NCI-H2196 treated with DMSO at 0.1 percent for 48 hours (cell line): ENCODE results near the gene SPATS2L.

Experiments used
- DNase-seq: peaks from one replicate; lab custom pipeline; 2025; ENCODE audit not compliant: unreplicated experiment; lab: John Stamatoyannopoulos, UW

Gene SPATS2L

GRCh38 chr2:200348897-200349563 lies 42.5 kb downstream of the SPATS2L start:
- DNase-seq = no peak

GRCh38 chr2:200349868-200350267 lies 43.4 kb downstream of the SPATS2L start:
- no peak for DNase-seq

GRCh38 chr2:200350850-200351285 lies 44.4 kb downstream of the SPATS2L start:
- DNase-seq = no peak

GRCh38 chr2:200351815-200352214 lies 45.3 kb downstream of the SPATS2L start:
- DNase-seq = no peak

DNA sequence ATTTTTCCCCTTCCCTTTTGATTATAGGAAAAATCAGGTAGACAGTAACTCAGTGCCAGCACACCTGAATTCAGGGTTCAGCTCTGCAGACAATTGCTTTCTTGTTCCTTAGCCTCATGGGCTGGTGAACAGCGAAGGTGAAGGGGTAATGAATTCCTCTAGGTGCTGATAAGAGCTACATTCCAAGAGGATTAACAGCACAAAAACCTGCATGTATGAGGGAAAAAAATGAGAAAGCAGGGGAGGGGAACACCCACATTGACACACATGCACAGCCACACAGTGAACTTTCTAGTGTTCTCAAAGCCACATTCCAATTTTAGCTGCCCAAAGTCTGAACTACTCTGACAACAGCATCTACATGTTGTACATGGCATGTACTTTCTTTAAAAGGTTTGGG lies 46.1 kb downstream of the SPATS2L start:
- DNase-seq = no peak

- DNase-seq = no peak
Observed at GRCh38 chr2:200353120-200353519, 46.6 kb downstream of the SPATS2L start.

DNA sequence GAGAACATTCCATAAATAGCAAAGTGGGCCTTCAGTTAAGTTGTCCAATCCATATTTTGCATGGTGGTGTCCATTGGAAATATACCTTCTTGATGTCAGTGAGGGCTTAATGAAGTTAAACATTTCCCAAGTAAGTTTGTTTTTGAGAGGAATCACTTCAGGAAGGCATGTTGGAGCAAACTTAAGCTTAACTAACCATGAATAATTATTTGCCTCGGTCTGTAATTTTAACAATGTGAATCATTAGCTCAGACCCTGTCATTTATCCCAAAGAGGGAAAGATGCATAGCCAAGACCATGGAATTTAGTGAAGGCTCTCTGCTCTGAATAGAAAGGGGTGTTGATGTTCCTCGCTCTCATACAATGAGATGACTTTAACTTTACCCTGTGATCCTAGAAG lies 47.4 kb downstream of the SPATS2L start:
- no peak for DNase-seq

DNA sequence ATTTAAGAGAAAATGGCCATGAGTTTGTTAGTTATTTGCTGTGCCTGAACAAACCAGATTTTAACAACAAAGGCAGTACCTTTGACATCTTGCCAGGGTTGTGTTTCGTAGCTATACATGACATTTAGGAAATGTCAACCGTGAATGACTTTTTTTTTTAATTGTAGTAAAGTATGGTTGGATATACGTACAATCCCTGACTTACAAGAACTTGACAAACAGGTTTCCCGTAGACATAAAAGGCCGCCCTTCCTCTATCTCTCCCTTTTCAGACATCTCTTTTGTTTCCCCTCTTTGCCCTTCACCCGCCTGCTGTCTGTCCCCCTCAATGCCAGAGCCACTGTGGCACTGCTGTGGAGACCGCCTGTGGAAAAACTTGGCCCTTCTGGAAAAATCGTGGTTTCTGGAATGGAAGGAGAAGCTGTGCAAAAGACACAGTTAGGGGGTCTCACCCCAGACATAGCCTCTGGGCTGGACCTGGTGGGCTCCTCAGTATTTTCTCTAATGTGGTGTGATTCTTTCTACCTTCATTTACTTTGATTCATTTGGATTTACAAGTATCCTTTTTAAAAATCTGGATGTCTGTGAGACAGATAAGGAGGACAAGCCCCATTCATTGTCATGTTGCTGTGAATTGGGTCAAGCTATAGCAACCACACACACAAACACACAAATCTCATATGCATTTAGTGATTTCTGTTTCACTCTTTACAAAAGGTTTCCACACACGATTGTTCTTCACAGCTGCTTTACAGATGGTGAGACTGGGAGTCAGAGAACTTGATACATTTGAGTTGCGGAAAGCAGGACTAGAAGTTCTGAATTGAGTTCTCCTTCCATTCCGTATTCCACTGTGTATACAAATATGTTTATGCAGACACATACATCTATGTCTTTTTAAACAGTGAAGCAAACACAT lies 48.6 kb downstream of the SPATS2L start:
- no peak for DNase-seq

- DNase-seq = no peak
Observed at GRCh38 chr2:200356321-200356720, 49.8 kb downstream of the SPATS2L start.

GRCh38 chr2:200356857-200357384 lies 50.4 kb downstream of the SPATS2L start:
- no peak for DNase-seq

- DNase-seq = no peak
Observed at GRCh38 chr2:200357845-200358244, 51.4 kb downstream of the SPATS2L start.

GRCh38 chr2:200359552-200359951 lies 53.1 kb downstream of the SPATS2L start:
- DNase-seq = no peak

- DNase-seq = no peak
Observed at GRCh38 chr2:200360364-200360763, 53.9 kb downstream of the SPATS2L start.

- DNase-seq = no peak
Observed at GRCh38 chr2:200362202-200362917, 55.9 kb downstream of the SPATS2L start.

DNA sequence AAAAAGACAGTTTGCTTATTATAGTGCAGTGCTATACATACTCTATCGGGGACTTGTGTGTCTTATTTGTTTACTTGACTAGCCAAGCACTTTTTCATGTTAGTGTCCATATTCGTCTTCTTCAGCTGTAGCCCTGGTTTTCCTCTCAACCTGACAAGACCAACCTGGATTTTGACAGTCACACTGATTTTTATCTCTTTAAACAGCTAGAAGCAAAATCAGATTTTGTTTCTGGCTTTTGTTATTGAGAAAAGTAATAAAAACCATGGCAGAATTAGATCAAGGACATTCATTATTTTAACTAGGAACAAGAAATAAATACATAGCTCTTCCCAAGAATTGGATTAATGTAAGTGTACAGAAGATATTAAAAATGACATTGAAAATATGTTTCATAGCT lies 56.8 kb downstream of the SPATS2L start:
- DNase-seq = no peak

DNA sequence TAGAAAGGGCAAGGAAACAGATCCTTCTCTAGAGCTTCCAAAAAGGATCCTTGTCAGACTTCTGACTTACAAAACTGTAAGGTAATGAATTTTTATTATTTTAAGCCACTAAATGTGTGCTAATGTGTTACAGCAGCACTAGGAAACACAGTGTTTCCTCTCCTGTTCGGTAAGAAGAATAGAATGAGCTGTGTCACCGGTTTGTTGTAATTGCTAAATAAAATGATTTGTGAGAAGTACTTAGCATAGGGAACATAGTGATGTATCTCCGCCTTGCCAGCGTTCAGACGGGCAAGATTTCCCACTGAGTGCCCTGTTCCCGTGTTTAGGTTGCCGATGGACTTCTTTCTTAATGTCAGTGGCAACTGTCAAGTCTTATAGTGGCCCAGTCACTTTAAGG lies 57.6 kb downstream of the SPATS2L start:
- no peak for DNase-seq

- DNase-seq = no peak
Observed at GRCh38 chr2:200364620-200365019, 58.1 kb downstream of the SPATS2L start.

DNA sequence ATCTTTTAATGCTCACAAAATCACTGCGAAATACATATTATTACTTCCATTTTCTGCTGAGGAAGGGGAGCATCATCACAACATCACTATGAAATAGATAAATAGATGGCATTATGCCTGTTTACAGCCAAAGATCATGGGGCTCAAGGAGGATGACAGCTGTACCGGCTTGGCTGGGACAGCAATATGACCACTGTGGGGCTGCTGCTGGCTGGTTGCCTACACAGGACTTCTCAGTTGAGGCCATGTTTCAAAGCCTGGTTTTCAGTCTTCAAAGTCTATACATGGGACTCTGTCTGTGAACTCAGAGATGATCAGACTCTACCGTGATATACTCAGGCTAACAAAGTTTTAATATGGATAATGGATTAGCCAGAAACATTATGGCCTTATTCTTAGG lies 58.7 kb downstream of the SPATS2L start:
- no peak for DNase-seq

- DNase-seq = no peak
Observed at GRCh38 chr2:200367155-200367554, 60.7 kb downstream of the SPATS2L start.

DNA sequence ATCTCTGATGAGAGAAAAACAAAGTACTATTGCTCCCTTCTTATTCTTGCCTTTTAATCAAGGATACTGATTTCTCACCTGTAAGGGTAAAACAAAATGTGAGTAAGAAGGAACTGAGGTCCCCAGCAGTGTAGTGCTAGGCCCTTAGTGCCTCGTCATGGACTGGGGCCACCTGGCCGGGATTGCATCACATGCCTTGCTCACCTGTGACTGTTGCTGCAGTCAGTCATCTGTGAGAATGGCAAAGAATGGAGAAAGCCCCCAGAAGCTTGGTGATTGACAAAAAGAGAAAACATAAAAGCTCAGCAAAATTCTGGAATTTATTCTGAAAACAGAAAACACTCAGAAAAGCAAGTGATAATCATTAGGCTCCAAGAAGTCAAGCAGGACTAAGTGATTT lies 63.4 kb downstream of the SPATS2L start:
- no peak for DNase-seq

DNA sequence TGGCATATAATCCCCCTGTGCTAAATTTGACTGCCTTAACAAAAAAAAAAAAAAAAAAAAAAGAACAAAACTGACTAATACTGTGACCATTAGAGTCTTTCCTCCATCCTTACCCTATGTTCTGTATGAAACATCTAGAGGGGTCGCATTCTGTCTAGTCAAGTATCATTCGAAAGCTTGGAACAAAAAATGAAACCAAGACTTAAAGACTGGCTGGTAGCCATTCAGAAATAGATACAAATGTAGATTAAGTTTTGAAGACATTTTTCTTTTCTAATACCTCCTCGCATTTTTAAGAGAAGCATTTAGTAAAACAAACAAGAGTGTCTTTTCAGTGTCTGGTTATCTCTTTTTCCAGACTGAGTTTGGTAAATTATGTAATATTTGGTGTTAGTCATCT lies 66.7 kb downstream of the SPATS2L start:
- no peak for DNase-seq
